HG03565 (cell line): ENCODE data around the gene C15orf62.

Experiments
- ATAC-seq: cut with Tn5 transposase; IDR thresholded peaks from one replicate; pipeline ENCODE4 v1.9.1; 2021; ENCODE audit warnings: mild to moderate bottlenecking, moderate library complexity; ENCODE audit not compliant: unreplicated experiment

The C15orf62 gene

DNA sequence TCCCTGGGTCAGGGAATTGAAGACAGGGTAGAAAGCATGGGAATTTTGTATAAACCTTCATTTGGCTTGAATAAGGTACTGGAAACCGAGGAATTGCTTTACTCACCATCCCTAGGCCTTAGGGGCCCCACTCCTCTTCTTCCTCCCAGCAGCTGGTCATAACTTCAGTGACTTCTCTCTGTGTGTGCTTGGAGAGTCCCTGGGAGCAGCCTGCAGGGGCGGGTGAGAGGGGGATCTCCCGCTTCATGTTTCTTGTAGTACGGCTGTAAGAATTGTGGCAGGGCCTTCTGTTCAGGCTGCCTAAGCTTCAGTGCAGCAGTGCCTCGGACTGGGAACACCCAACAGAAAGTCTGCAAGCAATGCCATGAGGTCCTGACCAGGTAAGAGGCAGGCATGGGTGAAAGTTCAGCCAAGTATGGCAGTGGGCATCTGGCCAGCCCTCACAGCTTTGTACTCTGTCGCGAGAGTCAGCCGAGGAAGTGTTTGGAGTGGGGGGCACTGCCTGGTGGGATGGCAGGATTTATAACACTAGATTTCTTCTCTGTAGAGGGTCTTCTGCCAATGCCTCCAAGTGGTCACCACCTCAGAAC, 39.2 kb downstream of the C15orf62 start:
- no peak for ATAC-seq

DNA sequence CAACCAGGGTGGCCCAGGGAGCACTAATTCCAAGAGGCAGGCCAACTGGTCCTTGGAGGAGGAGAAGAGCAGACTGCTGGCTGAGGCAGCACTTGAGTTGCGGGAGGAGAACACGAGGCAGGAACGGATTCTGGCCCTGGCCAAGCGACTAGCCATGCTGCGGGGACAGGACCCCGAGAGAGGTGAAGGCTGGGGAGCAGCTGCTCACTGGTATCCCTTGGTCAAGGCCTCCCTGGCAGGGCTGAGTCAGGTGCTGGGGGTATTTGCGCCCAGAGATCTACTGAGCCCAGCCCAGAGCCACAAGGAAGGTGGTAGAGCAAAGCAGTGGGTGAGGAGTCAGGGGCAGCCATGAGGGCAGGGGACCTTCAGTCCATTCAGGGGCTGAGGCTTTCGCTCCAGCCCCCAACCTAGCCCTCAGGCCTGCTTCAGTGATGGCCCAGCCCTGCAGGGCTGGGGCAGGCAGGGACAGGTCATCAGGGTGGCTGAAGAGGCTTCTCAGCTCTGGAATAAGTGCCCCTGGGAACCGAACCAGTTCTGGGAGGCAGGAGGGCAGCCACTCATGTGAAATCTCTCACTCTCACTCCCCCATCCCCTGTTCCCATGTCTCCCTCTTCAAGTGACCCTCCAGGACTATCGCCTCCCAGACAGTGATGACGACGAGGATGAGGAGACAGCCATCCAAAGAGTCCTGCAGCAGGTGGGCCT, 43.1 kb downstream of the C15orf62 start:
- no peak for ATAC-seq

DNA sequence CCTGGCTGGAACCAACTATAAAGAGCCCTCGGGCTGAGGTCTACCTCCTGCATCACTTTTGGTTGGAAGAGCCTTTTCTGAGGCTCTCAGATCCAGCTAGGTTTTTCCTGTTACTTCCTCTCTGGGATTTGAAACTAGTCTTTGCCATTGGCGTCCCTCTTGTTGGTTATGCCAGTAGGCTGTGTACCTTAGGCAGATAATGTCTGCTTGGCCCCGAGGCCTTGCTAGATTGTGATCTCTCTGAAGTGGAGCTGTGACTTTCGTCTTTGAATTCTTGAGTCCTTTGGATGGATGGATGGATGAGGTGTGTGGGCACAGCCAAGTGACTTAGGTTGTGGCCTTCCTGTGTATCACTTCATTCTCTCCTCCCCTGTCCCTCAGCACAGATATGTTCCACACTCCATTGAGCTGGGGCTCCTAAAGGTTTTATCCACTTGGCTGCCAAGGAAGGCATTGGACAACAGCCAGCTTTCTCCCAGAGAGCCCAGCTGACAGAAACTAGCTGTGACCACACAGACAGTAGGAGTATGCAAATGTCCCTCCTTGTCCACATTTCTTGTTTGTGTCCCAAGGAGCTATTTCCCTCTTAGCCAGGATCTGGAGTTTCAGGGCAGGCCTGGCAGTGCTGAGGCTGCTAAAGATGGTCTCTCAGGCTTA, 45.4 kb downstream of the C15orf62 start:
- no peak for ATAC-seq

DNA sequence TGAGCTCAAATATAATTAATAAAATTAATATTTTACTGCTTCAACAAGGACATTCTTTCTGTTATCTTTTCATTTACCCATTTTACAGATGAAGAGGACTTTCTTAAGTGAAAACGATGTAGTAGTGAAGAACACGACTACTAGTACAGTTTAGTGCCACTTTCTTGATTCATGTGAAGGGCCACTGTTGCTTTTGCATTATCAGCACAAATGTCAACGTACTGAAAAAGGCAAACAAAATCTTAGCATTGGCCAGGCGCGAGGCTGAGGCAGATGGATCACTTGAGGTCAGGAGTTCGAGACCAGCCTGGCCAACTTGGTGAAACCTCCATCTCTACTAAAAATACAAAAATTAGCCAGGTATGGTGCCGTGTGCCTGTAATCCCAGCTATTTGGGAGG, 49.3 kb downstream of the C15orf62 start:
- no peak for ATAC-seq

DNA sequence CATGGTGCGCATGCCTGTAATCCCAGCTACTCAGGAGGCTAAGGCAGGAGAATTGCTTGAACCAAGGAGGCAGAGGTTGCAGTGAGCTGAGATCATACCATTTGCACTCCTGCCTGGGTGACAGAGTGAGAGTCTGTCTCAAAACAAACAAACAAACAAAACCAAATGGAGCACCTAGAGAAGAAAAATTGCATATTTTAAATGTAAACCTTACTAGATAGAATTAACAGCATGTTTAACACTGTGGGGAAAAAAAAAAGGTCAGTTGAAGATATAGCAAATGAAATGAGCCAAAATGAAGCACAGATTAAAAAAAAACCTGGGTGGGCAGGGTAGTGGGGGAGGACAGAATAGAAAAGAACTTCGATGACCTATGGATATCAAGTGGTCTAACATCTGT, 51.4 kb downstream of the C15orf62 start:
- ATAC-seq, result no peak
